Mucosa of descending colon (tissue), 3 donors: ENCODE measurements around the gene DPP8. TPM values are rescaled to one million over a fixed set of nuclear protein-coding genes. Genes with fewer than 3 reads are reported as not detected.

Source experiments
- ATAC-seq: fragments of 200-7000 bp; cut with Tn5 transposase; one replicate; pipeline ENCODE4 v1.9.1; 2020; ENCODE audit warnings: mild to moderate bottlenecking, moderate library complexity
- DNase-seq, 3 donors: peaks; one replicate each; pipeline ENCODE4 v3.0.0-alpha.2; 2020
- H3K36me3 ChIP-seq: fragments of 200-600 bp; one replicate; pipeline ENCODE4 v1.8.0; 2021; ENCODE audit warnings: low read depth, mild to moderate bottlenecking
- H3K4me1 ChIP-seq: fragments of 200-600 bp; one replicate; pipeline ENCODE4 v1.8.0; 2021; ENCODE audit warnings: low read depth, mild to moderate bottlenecking
- H3K4me3 ChIP-seq: fragments of 200-600 bp; one replicate; pipeline ENCODE4 v1.8.0; 2021; ENCODE audit warnings: mild to moderate bottlenecking
- H3K9me3 ChIP-seq: fragments of 200-600 bp; one replicate; pipeline ENCODE4 v1.8.0; 2021; ENCODE audit warnings: mild to moderate bottlenecking
- intact Hi-C, 2 donors: fragments of 100-400 bp; cut with DNase I in 1 of 2; cut with micrococcal nuclease in 1 of 2; formaldehyde crosslinking; loops; one replicate each; pipeline versions ENCODE4 v1.11.0 to v1.11.1; 2022; cut with DNase I, micrococcal nuclease
- total RNA-seq, 3 donors: library from RNA; stranded (reverse); fragmentation: NEBNext Ultra II Directional in 2 of 3; extraction: Animal tissue kit (Norgen Biotek cat#: 25700) in 2 of 3; gene quantifications; one replicate each; pipeline versions ENCODE4 v1.2.1 to v1.2.4, GENCODE V29; 2021 to 2023
- TF ChIP-seq, protein P1 (sequence below): fragments of 200-600 bp; IDR thresholded peaks from one replicate; pipeline ENCODE4 v1.8.0; 2022; ENCODE audit warnings: antibody characterized with exemption, mild to moderate bottlenecking
- donor health status: DM: no; HTN: no; CAD: no; lungs with moderate emphysema.
- donor health status: DM: no; HTN: no; CAD: no.
- donor health status: DM: no; HTN: yes; CAD: no.

The DPP8 gene
- total RNA-seq, 3 donors from 2014 or later: 35.6 to 40.6 (median 35.8) TPM

DNA sequence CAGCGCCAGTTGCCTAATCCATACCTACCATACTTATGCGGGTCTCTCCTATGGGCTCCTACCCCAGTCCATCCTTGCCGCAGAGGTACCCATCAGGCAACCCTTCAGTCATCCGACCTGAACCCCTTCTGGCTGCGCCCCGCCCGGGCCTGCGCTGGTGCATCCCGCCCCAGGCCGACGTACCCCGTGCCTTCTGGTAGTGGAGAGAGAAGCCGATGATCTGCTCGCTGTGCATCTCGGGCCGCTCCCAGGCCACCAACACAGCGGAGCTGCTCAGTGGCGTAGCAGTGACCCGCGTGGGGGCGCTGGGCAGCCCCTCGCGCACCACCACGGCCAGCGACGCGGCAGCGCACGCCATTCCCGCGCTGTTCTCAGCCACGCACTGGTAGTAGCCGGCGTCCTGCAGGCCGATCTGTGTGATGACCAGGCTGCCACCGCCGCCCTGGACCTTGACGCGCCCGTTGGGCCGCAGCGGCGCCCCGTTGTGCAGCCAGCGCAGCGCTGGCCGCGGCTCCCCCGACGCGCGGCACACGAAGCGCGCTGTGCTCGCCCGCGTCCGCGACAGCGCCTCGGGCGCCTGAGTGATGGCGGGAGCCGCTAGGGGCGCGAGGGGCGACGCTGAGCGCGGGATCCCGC, 121.8 kb downstream of the DPP8 start:
- H3K4me3 ChIP-seq: no peak overlapping the region
- ATAC-seq (no peak), DNase-seq (no peak)
- no peaks in the 10 kb centered on the region for H3K36me3 ChIP-seq
- intact Hi-C loops: no loop called here
- TF ChIP-seq, protein P1, sequence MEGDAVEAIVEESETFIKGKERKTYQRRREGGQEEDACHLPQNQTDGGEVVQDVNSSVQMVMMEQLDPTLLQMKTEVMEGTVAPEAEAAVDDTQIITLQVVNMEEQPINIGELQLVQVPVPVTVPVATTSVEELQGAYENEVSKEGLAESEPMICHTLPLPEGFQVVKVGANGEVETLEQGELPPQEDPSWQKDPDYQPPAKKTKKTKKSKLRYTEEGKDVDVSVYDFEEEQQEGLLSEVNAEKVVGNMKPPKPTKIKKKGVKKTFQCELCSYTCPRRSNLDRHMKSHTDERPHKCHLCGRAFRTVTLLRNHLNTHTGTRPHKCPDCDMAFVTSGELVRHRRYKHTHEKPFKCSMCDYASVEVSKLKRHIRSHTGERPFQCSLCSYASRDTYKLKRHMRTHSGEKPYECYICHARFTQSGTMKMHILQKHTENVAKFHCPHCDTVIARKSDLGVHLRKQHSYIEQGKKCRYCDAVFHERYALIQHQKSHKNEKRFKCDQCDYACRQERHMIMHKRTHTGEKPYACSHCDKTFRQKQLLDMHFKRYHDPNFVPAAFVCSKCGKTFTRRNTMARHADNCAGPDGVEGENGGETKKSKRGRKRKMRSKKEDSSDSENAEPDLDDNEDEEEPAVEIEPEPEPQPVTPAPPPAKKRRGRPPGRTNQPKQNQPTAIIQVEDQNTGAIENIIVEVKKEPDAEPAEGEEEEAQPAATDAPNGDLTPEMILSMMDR: no peak
- no peaks in the 10 kb centered on the region for H3K9me3 ChIP-seq
- no peaks in the 10 kb centered on the region for H3K4me1 ChIP-seq

DNA sequence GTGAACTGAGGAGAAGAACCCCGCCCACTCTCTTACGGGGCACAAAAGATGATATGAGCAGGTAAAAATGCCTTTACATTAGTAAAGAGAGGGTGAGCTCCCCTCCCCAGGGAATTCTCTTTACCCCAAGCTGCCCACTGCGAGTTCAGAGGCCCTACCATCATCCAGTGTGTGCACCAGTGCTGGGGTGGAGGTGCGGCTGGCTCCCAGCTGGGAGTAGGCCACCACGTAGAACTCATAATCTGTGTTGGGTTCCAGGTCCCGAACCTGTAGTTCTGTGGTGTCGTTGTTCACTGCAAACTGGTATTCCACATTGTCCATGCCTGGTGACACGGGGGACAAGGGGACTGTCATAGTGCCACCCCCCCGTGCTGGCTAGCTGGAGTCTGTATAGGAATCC, 122.6 kb downstream of the DPP8 start:
- no peak overlapping the region for H3K4me3 ChIP-seq
- TF ChIP-seq, protein P1: no peak
- no peaks in the 10 kb centered on the region for H3K9me3 ChIP-seq
- H3K4me1 ChIP-seq: no peaks in the 10 kb centered on the region
- DNase-seq (no peak), ATAC-seq (no peak)
- no peaks in the 10 kb centered on the region for H3K36me3 ChIP-seq
- intact Hi-C loops: no loop called here

DNA sequence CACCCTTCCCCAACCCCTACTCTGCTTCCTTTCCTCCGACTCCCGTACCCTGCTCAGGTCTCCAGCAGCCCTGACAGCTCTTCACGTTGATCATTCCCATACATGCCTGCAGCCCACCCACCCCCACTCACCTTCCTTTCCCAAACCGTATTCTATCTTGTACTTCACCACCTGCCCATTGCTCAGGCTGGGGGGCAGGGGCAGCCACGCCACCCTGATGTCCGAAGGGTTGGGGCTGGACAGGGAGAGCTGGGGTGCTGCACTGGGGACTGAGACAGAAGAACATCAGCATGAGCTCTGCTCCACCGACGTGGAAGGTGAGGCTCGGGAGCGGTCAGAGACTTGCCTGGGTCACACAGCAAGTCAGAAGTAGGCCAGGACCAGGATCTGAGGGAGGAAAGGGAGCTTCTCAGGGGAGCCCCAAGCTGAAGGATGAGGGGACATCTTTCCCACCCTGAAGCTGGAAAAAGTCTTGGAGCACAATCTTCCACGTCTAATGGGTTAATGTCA, 123.2 kb downstream of the DPP8 start:
- TF ChIP-seq, protein P1: no peak
- intact Hi-C loops: no loop called here

DNA sequence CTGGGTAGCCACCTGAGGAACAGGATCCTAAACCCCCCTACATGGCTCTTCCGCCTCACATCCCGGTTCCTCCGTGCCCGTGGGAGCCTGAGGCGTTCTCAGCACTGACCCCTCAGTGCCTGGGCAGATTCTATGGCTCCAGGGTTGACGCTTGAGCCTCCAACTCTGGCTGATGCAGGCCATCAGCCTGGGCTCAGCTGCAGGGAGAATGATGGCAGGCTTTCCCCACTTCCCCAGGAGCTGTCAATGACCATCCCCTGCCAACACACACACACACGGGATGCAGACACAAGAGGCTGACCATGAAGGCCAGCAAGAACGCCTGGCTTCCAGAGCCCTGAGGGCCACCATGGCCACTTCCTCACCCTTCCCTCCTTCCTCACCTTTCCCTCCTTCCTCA, 123.9 kb downstream of the DPP8 start:
- intact Hi-C loops: no loop called here
- TF ChIP-seq, protein P1: no peak
- Histone ChIP-seq H3K9me3 (no peaks in the 10 kb centered on the region), H3K4me1 (no peaks in the 10 kb centered on the region), H3K4me3 (no peak overlapping the region), H3K36me3 (no peaks in the 10 kb centered on the region)
- DNase-seq (no peak), ATAC-seq (no peak)

More for the DNA sequence above, 123.2 kb downstream of the DPP8 start:
- Histone ChIP-seq H3K4me1 (no peaks in the 10 kb centered on the region), H3K4me3 (no peak overlapping the region), H3K9me3 (no peaks in the 10 kb centered on the region), H3K36me3 (no peaks in the 10 kb centered on the region)
- ATAC-seq (no peak), DNase-seq (no peak)

DNA sequence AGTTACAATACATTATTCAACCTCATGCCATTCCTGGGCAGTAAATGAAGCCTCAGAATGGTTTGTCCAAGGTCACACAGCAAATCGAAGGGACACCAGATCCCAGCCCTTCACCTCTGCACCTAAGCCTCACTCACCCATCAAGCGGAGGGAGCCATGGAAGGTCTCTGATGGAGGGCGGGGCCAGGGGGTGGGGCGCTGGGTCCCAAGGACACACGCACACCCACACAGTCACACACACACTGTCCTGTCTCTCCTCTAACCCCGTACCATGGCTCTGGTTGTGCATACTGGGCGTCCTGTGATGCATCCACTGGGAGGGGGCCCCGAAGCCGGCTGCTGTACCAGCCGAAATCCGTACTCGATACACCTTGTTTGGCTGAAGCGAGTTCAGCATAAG, 124.4 kb downstream of the DPP8 start:
- TF ChIP-seq, protein P1: no peak
- intact Hi-C loops: no loop called here
- DNase-seq (no peak), ATAC-seq (no peak)
- Histone ChIP-seq H3K4me1 (no peaks in the 10 kb centered on the region), H3K4me3 (no peak overlapping the region), H3K36me3 (no peaks in the 10 kb centered on the region), H3K9me3 (no peaks in the 10 kb centered on the region)

Other genes starting within 250 kb of the DPP8 start
- gene PARP16, start 230.8 kb downstream of the DPP8 start, total RNA-seq: 10 to 100 TPM in 2 of 3 donors, 1 to 10 TPM in 1; 9.6 to 12.4 (median 12.1) TPM
- gene RNU5A-1, start 221.6 kb downstream of the DPP8 start, total RNA-seq: not detected
- gene RNU5B-1, start 213.0 kb downstream of the DPP8 start, total RNA-seq: 10 to 100 TPM in 2 of 3 donors, not detected in 1; 15.9 to 32.0 TPM
- under 1 TPM in 1 of 3 donors, not detected in 2; 0.51 TPM for gene IGDCC3, start 139.7 kb downstream of the DPP8 start, total RNA-seq
- gene IGDCC4, start 94.7 kb downstream of the DPP8 start, total RNA-seq: 1 to 10 TPM in 2 of 3 donors, under 1 TPM in 1; 0.90 to 1.7 (median 1.0) TPM
- 10 to 100 TPM; 26.2 to 31.2 (median 30.9) TPM for gene HACD3, start 12.8 kb upstream of the DPP8 start, total RNA-seq
- gene INTS14, start 93.4 kb upstream of the DPP8 start, total RNA-seq: 10 to 100 TPM; 30.1 to 37.5 (median 31.9) TPM
- gene SLC24A1, start 104.2 kb upstream of the DPP8 start, total RNA-seq: 10 to 100 TPM in 1 of 3 donors, 1 to 10 TPM in 2; 6.5 to 10.3 (median 8.4) TPM